ENCODE data around the gene ARL2BP. TPM values are rescaled to one million over a fixed set of nuclear protein-coding genes. Genes with fewer than 3 reads are reported as not detected.
"Not testable (repeated sequence)": the region's sequence is repeated elsewhere in the genome, so short reads cannot be mapped to it uniquely, and the experiment has no call there.

The ARL2BP gene
- total and polyA plus RNA-seq, 2 donors = 41.4 to 54.7 TPM

GRCh38 chr16:57273826-57274225 is 28.8 kb downstream of the ARL2BP start:
- no peak for DNase-seq (ENCODE audit: low read depth in 6 of 9, low spot score in 9 of 9)
- Histone ChIP-seq H3K36me3 (ENCODE audit: control insufficient read depth in 2 of 2, insufficient read depth in 2 of 2, low read length in 1 of 2) (no peaks in the 10 kb centered on the region), H3K4me3 (ENCODE audit: low read length in 2 of 2) (no peak overlapping the region), H3K9me3 (ENCODE audit: control insufficient read depth in 2 of 2, insufficient read depth in 1 of 2, low read length in 1 of 2) (no peaks in the 10 kb centered on the region), H3K27me3 (ENCODE audit: control insufficient read depth in 2 of 2, insufficient read depth in 1 of 2, low read length in 1 of 2) (peaks cover 0 to 3% of the 10 kb centered on the region in 2 donors), H3K4me1 (ENCODE audit: control insufficient read depth in 2 of 2, insufficient read depth in 2 of 2, low read length in 2 of 2) (peaks cover 16 to 37% of the 10 kb centered on the region in 2 donors), H3K27ac (ENCODE audit: low read depth in 1 of 2, low read length in 1 of 2) (no peak overlapping the region)
- 97% methylated on average over 5 of the region's 5 CpGs for WGBS

- peaks cover 10 to 34% of the 10 kb centered on the region in 2 donors for H3K4me1 ChIP-seq (ENCODE audit: control insufficient read depth in 2 of 2, insufficient read depth in 2 of 2, low read length in 2 of 2)
- not testable (repeated sequence) for H3K27me3 ChIP-seq (ENCODE audit: control insufficient read depth in 2 of 2, insufficient read depth in 1 of 2, low read length in 1 of 2)
- 87% methylated on average over 5 of the region's 5 CpGs for WGBS
Observed at GRCh38 chr16:57275946-57276345, 30.9 kb downstream of the ARL2BP start.

GRCh38 chr16:57276596-57276995 is 31.5 kb downstream of the ARL2BP start:
- Histone ChIP-seq H3K4me1 (ENCODE audit: control insufficient read depth in 2 of 2, insufficient read depth in 2 of 2, low read length in 2 of 2) (peaks cover 10 to 27% of the 10 kb centered on the region in 2 donors), H3K27ac (ENCODE audit: low read depth in 1 of 2, low read length in 1 of 2) (no peak overlapping the region), H3K36me3 (ENCODE audit: control insufficient read depth in 2 of 2, insufficient read depth in 2 of 2, low read length in 1 of 2) (no peaks in the 10 kb centered on the region), H3K27me3 (ENCODE audit: control insufficient read depth in 2 of 2, insufficient read depth in 1 of 2, low read length in 1 of 2) (peaks cover 0 to 13% of the 10 kb centered on the region in 2 donors), H3K9me3 (ENCODE audit: control insufficient read depth in 2 of 2, insufficient read depth in 1 of 2, low read length in 1 of 2) (no peaks in the 10 kb centered on the region), H3K4me3 (ENCODE audit: low read length in 2 of 2) (no peak overlapping the region)
- no peak for DNase-seq (ENCODE audit: low read depth in 6 of 9, low spot score in 9 of 9)
- WGBS = 60% methylated on average over 5 of the region's 5 CpGs

More at GRCh38 chr16:57275946-57276345, 30.9 kb downstream of the ARL2BP start:
- DNase-seq (ENCODE audit: low read depth in 6 of 9, low spot score in 9 of 9); H3K4me3 ChIP-seq (ENCODE audit: low read length in 2 of 2); H3K27ac ChIP-seq (ENCODE audit: low read depth in 1 of 2, low read length in 1 of 2); H3K9me3 ChIP-seq (ENCODE audit: control insufficient read depth in 2 of 2, insufficient read depth in 1 of 2, low read length in 1 of 2); H3K36me3 ChIP-seq (ENCODE audit: control insufficient read depth in 2 of 2, insufficient read depth in 2 of 2, low read length in 1 of 2): not testable (repeated sequence)

- 6% methylated on average over 1 of the region's 1 CpG for WGBS
- no peaks in the 10 kb centered on the region for H3K36me3 ChIP-seq (ENCODE audit: control insufficient read depth in 2 of 2, insufficient read depth in 2 of 2, low read length in 1 of 2)
- peaks cover 0 to 23% of the 10 kb centered on the region in 2 donors for H3K27me3 ChIP-seq (ENCODE audit: control insufficient read depth in 2 of 2, insufficient read depth in 1 of 2, low read length in 1 of 2)
- no peak overlapping the region for H3K4me3 ChIP-seq (ENCODE audit: low read length in 2 of 2)
- peaks cover 7 to 22% of the 10 kb centered on the region in 2 donors for H3K4me1 ChIP-seq (ENCODE audit: control insufficient read depth in 2 of 2, insufficient read depth in 2 of 2, low read length in 2 of 2)
- DNase-seq (ENCODE audit: low read depth in 6 of 9, low spot score in 9 of 9) = peak in 2 of 9 donors; percentile 28 to 68
- H3K9me3 ChIP-seq (ENCODE audit: control insufficient read depth in 2 of 2, insufficient read depth in 1 of 2, low read length in 1 of 2) = no peaks in the 10 kb centered on the region
- no peak overlapping the region for H3K27ac ChIP-seq (ENCODE audit: low read depth in 1 of 2, low read length in 1 of 2)
Observed at GRCh38 chr16:57277586-57277985, 32.5 kb downstream of the ARL2BP start.

GRCh38 chr16:57278494-57278893 is 33.4 kb downstream of the ARL2BP start:
- no peaks in the 10 kb centered on the region for H3K36me3 ChIP-seq (ENCODE audit: control insufficient read depth in 2 of 2, insufficient read depth in 2 of 2, low read length in 1 of 2)
- WGBS = 84% methylated on average over 4 of the region's 4 CpGs

GRCh38 chr16:57279780-57280638 is 35.0 kb downstream of the ARL2BP start:
- Histone ChIP-seq H3K4me3 (ENCODE audit: low read length in 2 of 2) (no peak overlapping the region), H3K9me3 (ENCODE audit: control insufficient read depth in 2 of 2, insufficient read depth in 1 of 2, low read length in 1 of 2) (peaks cover 0 to 9% of the 10 kb centered on the region in 2 donors), H3K4me1 (ENCODE audit: control insufficient read depth in 2 of 2, insufficient read depth in 2 of 2, low read length in 2 of 2) (peaks cover 16 to 35% of the 10 kb centered on the region in 2 donors), H3K27me3 (ENCODE audit: control insufficient read depth in 2 of 2, insufficient read depth in 1 of 2, low read length in 1 of 2) (peaks cover 22 to 48% of the 10 kb centered on the region in 2 donors), H3K36me3 (ENCODE audit: control insufficient read depth in 2 of 2, insufficient read depth in 2 of 2, low read length in 1 of 2) (no peaks in the 10 kb centered on the region), H3K27ac (ENCODE audit: low read depth in 1 of 2, low read length in 1 of 2) (no peak overlapping the region)
- 75% methylated on average over 7 of the region's 7 CpGs for WGBS
- DNase-seq (ENCODE audit: low read depth in 6 of 9, low spot score in 9 of 9) = no peak

More at GRCh38 chr16:57278494-57278893, 33.4 kb downstream of the ARL2BP start:
- Histone ChIP-seq H3K4me3 (ENCODE audit: low read length in 2 of 2) (no peak overlapping the region), H3K27me3 (ENCODE audit: control insufficient read depth in 2 of 2, insufficient read depth in 1 of 2, low read length in 1 of 2) (peaks cover 7 to 32% of the 10 kb centered on the region in 2 donors), H3K27ac (ENCODE audit: low read depth in 1 of 2, low read length in 1 of 2) (no peak overlapping the region), H3K4me1 (ENCODE audit: control insufficient read depth in 2 of 2, insufficient read depth in 2 of 2, low read length in 2 of 2) (peaks cover 7 to 22% of the 10 kb centered on the region in 2 donors), H3K9me3 (ENCODE audit: control insufficient read depth in 2 of 2, insufficient read depth in 1 of 2, low read length in 1 of 2) (no peaks in the 10 kb centered on the region)
- DNase-seq (ENCODE audit: low read depth in 6 of 9, low spot score in 9 of 9) = no peak

- Histone ChIP-seq H3K9me3 (ENCODE audit: control insufficient read depth in 2 of 2, insufficient read depth in 1 of 2, low read length in 1 of 2) (peaks cover 0 to 10% of the 10 kb centered on the region in 2 donors), H3K27me3 (ENCODE audit: control insufficient read depth in 2 of 2, insufficient read depth in 1 of 2, low read length in 1 of 2) (peaks cover 28 to 63% of the 10 kb centered on the region in 2 donors), H3K4me1 (ENCODE audit: control insufficient read depth in 2 of 2, insufficient read depth in 2 of 2, low read length in 2 of 2) (peaks cover 16 to 34% of the 10 kb centered on the region in 2 donors), H3K4me3 (ENCODE audit: low read length in 2 of 2) (no peak overlapping the region), H3K27ac (ENCODE audit: low read depth in 1 of 2, low read length in 1 of 2) (no peak overlapping the region), H3K36me3 (ENCODE audit: control insufficient read depth in 2 of 2, insufficient read depth in 2 of 2, low read length in 1 of 2) (no peaks in the 10 kb centered on the region)
- no peak for DNase-seq (ENCODE audit: low read depth in 6 of 9, low spot score in 9 of 9)
- WGBS = 94% methylated on average over 3 of the region's 3 CpGs
Observed at GRCh38 chr16:57281791-57282190, 36.7 kb downstream of the ARL2BP start.

GRCh38 chr16:57282510-57283213 is 37.6 kb downstream of the ARL2BP start:
- Histone ChIP-seq H3K4me1 (ENCODE audit: control insufficient read depth in 2 of 2, insufficient read depth in 2 of 2, low read length in 2 of 2) (peaks cover 14 to 27% of the 10 kb centered on the region in 2 donors), H3K36me3 (ENCODE audit: control insufficient read depth in 2 of 2, insufficient read depth in 2 of 2, low read length in 1 of 2) (no peaks in the 10 kb centered on the region)

More at GRCh38 chr16:57282510-57283213, 37.6 kb downstream of the ARL2BP start:
- 88% methylated on average over 8 of the region's 8 CpGs for WGBS
- Histone ChIP-seq H3K4me3 (ENCODE audit: low read length in 2 of 2) (no peak overlapping the region), H3K9me3 (ENCODE audit: control insufficient read depth in 2 of 2, insufficient read depth in 1 of 2, low read length in 1 of 2) (peaks cover 0 to 10% of the 10 kb centered on the region in 2 donors), H3K27me3 (ENCODE audit: control insufficient read depth in 2 of 2, insufficient read depth in 1 of 2, low read length in 1 of 2) (peaks cover 28 to 64% of the 10 kb centered on the region in 2 donors), H3K27ac (ENCODE audit: low read depth in 1 of 2, low read length in 1 of 2) (no peak overlapping the region)
- DNase-seq (ENCODE audit: low read depth in 6 of 9, low spot score in 9 of 9) = no peak

All from thymus (tissue), 11 donors.